ENCODE results near the gene TRIM44. TPM values are rescaled to one million over a fixed set of nuclear protein-coding genes. Genes with fewer than 3 reads are reported as not detected.

Gene TRIM44
- total RNA-seq, 6 experiments from 2014 or later, result 56.7 to 65.0 (median 60.1) TPM

DNA sequence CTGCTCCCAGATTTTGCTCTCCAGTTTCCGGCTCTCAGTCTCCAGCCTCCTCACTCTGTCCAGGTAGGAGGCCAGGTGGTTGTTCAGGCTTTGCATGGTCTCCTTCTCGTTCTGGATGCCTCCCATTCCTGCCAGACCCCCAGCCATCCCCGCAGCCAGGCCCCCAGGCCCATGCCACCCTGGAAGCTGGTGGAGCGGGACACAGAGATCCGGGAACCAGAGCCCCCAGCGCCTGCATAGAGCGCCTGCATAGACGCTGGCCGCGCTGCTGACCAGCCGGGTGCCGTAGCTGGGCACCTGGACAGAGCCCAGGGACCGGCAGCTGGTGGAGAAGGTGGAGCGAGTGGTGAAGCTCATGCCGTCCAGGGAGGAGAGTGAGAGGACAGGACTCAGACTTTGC lies 198.6 kb downstream of the TRIM44 start:
- no peaks in the 10 kb centered on the region for H3K36me3 Mint-ChIP-seq (ENCODE audit: low read depth)
- no peaks in the 10 kb centered on the region for H3K4me1 Mint-ChIP-seq (ENCODE audit: low read depth)
- TF ChIP-seq, protein P1, sequence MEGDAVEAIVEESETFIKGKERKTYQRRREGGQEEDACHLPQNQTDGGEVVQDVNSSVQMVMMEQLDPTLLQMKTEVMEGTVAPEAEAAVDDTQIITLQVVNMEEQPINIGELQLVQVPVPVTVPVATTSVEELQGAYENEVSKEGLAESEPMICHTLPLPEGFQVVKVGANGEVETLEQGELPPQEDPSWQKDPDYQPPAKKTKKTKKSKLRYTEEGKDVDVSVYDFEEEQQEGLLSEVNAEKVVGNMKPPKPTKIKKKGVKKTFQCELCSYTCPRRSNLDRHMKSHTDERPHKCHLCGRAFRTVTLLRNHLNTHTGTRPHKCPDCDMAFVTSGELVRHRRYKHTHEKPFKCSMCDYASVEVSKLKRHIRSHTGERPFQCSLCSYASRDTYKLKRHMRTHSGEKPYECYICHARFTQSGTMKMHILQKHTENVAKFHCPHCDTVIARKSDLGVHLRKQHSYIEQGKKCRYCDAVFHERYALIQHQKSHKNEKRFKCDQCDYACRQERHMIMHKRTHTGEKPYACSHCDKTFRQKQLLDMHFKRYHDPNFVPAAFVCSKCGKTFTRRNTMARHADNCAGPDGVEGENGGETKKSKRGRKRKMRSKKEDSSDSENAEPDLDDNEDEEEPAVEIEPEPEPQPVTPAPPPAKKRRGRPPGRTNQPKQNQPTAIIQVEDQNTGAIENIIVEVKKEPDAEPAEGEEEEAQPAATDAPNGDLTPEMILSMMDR (IDR thresholded peaks at IDR 0.05), result no peak
- H3K9me3 Mint-ChIP-seq, result no peaks in the 10 kb centered on the region
- no peak overlapping the region for H3K27ac Mint-ChIP-seq
- no peak for DNase-seq
- H3K27me3 Mint-ChIP-seq (ENCODE audit: insufficient read depth), result peaks cover 16% of the 10 kb centered on the region
- no peak overlapping the region for H3K4me3 Mint-ChIP-seq

- peaks cover 5% of the 10 kb centered on the region; the same call in 1 of the 2 replicates for H3K36me3 Mint-ChIP-seq (ENCODE audit: low read depth)
- TF ChIP-seq, protein P1 (IDR thresholded peaks at IDR 0.05), result no peak
- H3K27me3 Mint-ChIP-seq (ENCODE audit: insufficient read depth), result peaks cover 9% of the 10 kb centered on the region
- H3K9me3 Mint-ChIP-seq, result peaks cover 6% of the 10 kb centered on the region; the same call in 1 of the 2 replicates
- H3K4me3 Mint-ChIP-seq, result no peak overlapping the region
- H3K27ac Mint-ChIP-seq, result no peak overlapping the region
- no peak for DNase-seq
- H3K4me1 Mint-ChIP-seq (ENCODE audit: low read depth), result no peaks in the 10 kb centered on the region
Observed at GRCh38 chr11:35862666-35863065, 200.1 kb downstream of the TRIM44 start.

DNA sequence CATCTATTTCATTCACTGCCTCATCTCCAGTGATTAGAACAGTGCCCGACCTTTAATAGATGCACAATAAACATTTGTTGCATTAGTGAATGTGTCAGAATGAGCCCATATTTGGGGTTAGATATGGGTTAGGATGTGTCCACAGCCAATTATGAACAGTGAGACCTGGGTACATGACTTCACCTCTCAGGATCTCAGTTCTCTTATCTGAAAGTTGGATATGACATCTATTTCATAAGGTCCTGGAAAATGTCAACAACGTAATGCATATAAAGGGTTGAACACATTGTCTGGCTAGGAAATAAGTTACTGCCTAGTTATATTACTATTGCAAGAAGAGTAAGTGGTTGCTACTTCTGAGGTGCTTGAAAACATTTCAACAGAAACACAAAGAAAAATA lies 201.6 kb downstream of the TRIM44 start:
- TF ChIP-seq, protein P1 (IDR thresholded peaks at IDR 0.05), result no peak
- Mint-ChIP-seq H3K4me1 (ENCODE audit: low read depth) (no peaks in the 10 kb centered on the region), H3K4me3 (no peak overlapping the region), H3K27me3 (ENCODE audit: insufficient read depth) (peaks cover 10% of the 10 kb centered on the region), H3K36me3 (ENCODE audit: low read depth) (peaks cover 16% of the 10 kb centered on the region), H3K9me3 (peaks cover 20% of the 10 kb centered on the region), H3K27ac (no peak overlapping the region)
- DNase-seq, result no peak

- Mint-ChIP-seq H3K4me1 (ENCODE audit: low read depth) (no peaks in the 10 kb centered on the region), H3K27ac (no peak overlapping the region), H3K9me3 (peaks cover 28% of the 10 kb centered on the region), H3K36me3 (ENCODE audit: low read depth) (peaks cover 22% of the 10 kb centered on the region), H3K4me3 (no peak overlapping the region), H3K27me3 (ENCODE audit: insufficient read depth) (peaks cover 7% of the 10 kb centered on the region)
- TF ChIP-seq, protein P1 (IDR thresholded peaks at IDR 0.05), result no peak
- DNase-seq, result no peak
Observed at GRCh38 chr11:35866601-35867000, 204.0 kb downstream of the TRIM44 start.

Other genes with a start within 250 kb of the TRIM44 start
- gene SLC1A2, start 243.2 kb upstream of the TRIM44 start, total RNA-seq (2021; fragmentation: NEBNext Ultra II Directional; extraction: Animal tissue kit (Norgen Biotek cat#: 25700)), result 1 to 10 TPM; 1.7 to 2.4 (median 2.1) TPM
- gene PAMR1, start 137.2 kb upstream of the TRIM44 start, total RNA-seq (2021; fragmentation: NEBNext Ultra II Directional; extraction: Animal tissue kit (Norgen Biotek cat#: 25700)), result 100 to 1,000 TPM; 151 to 209 (median 191) TPM
- gene FJX1, start 44.3 kb upstream of the TRIM44 start, total RNA-seq (2021; fragmentation: NEBNext Ultra II Directional; extraction: Animal tissue kit (Norgen Biotek cat#: 25700)), result 10 to 100 TPM; 40.7 to 58.6 (median 46.8) TPM

Data from HFFc6 (cell line).